GM23338 (cell line): Measurements from ENCODE around the gene DHRSX. TPM values are rescaled to one million over a fixed set of nuclear protein-coding genes. Genes with fewer than 3 reads are reported as not detected.
A peak's percentile ranks its signal among the peaks of the same experiment; 100 is the strongest.

Experiments used
- ATAC-seq: fragments of 200-7000 bp; cut with Tn5 transposase; 3 replicates; pipeline ENCODE4 v1.9.1; 2020
- DNase-seq: peaks from one replicate; pipeline ENCODE4 v3.0.0-alpha.2; 2015; ENCODE audit warnings: low spot score
- H2AFZ ChIP-seq: fragments of 200-600 bp; sonication (generic); 2 replicates; pipeline ENCODE4 v1.8.0; 2016; ENCODE audit warnings: antibody characterized with exemption, mild to moderate bottlenecking, moderate library complexity
- H3F3A ChIP-seq: fragments of 200-600 bp; sonication (generic); replicated peaks from 2 replicates; pipeline ENCODE4 v1.8.0; 2017; ENCODE audit warnings: antibody characterized with exemption, mixed run types, low read depth
- H3K27ac ChIP-seq: fragments of 200-600 bp; sonication (generic); 2 replicates; pipeline ENCODE4 v1.6.1; 2016; ENCODE audit warnings: low read depth
- H3K27me3 ChIP-seq: fragments of 200-600 bp; sonication (generic); 2 replicates; pipeline ENCODE4 v1.8.0; 2016; ENCODE audit warnings: mild to moderate bottlenecking, mixed run types, moderate library complexity; ENCODE audit not compliant: insufficient read depth
- H3K36me3 ChIP-seq: fragments of 200-600 bp; sonication (generic); 2 replicates; pipeline ENCODE4 v1.8.0; 2016; ENCODE audit warnings: mild to moderate bottlenecking; ENCODE audit not compliant: insufficient read depth
- H3K4me1 ChIP-seq: fragments of 200-600 bp; sonication (generic); 2 replicates; pipeline ENCODE4 v1.8.0; 2016; ENCODE audit warnings: mild to moderate bottlenecking, moderate library complexity; ENCODE audit not compliant: insufficient read depth
- H3K4me2 ChIP-seq: fragments of 200-600 bp; sonication (generic); 2 replicates; pipeline ENCODE4 v1.7.1; 2017; ENCODE audit warnings: mixed run types
- H3K4me3 ChIP-seq: fragments of 200-600 bp; sonication (generic); 2 replicates; pipeline ENCODE4 v1.6.1; 2016; ENCODE audit warnings: mixed run types
- H3K79me2 ChIP-seq: fragments of 200-600 bp; sonication (generic); replicated peaks from 2 replicates; pipeline ENCODE4 v1.8.0; 2017; ENCODE audit warnings: mild to moderate bottlenecking; ENCODE audit not compliant: insufficient read depth
- H3K9me2 ChIP-seq: fragments of 200-600 bp; sonication (generic); 2 replicates; pipeline ENCODE4 v1.8.0; 2017; ENCODE audit not compliant: insufficient read depth
- H4K20me1 ChIP-seq: fragments of 200-600 bp; sonication (generic); replicated peaks from 2 replicates; pipeline ENCODE4 v1.8.0; 2017; ENCODE audit warnings: mild to moderate bottlenecking; ENCODE audit not compliant: insufficient read depth
- H3K27ac Mint-ChIP-seq: 2 replicates; pipeline ENCODE4 v1.8.0; 2020; ENCODE audit warnings: inconsistent platforms, mild to moderate bottlenecking, moderate library complexity, mixed read lengths
- H3K27me3 Mint-ChIP-seq: 3 replicates; pipeline ENCODE4 v1.8.0; 2022; ENCODE audit warnings: low read depth, mild to moderate bottlenecking, moderate library complexity, mixed read lengths, inconsistent platforms; ENCODE audit not compliant: insufficient read depth, poor library complexity
- H3K36me3 Mint-ChIP-seq: 3 replicates; pipeline ENCODE4 v1.8.0; 2021; ENCODE audit warnings: low read depth, mild to moderate bottlenecking, inconsistent platforms, moderate library complexity, mixed read lengths
- H3K4me1 Mint-ChIP-seq: 3 replicates; pipeline ENCODE4 v1.8.0; 2020; ENCODE audit warnings: mild to moderate bottlenecking, inconsistent platforms, mixed read lengths
- H3K4me3 Mint-ChIP-seq: 3 replicates; pipeline ENCODE4 v1.8.0; 2021; ENCODE audit warnings: moderate library complexity, mild to moderate bottlenecking, inconsistent platforms, mixed read lengths
- H3K9me3 Mint-ChIP-seq: 3 replicates; pipeline ENCODE4 v1.8.0; 2020; ENCODE audit warnings: moderate library complexity, mild to moderate bottlenecking, inconsistent platforms, mixed read lengths
- CREB1 ChIP-seq: fragments of 250-450 bp; sonication (Bioruptor Pico); IDR thresholded peaks from 2 replicates; pipeline ENCODE4 v1.5.0; 2020; ENCODE audit warnings: low read depth, mild to moderate bottlenecking, moderate library complexity
- CTCF ChIP-seq, 2 experiments: fragments of 200-600 bp in 1 of 2; sonication (generic) in 1 of 2; conservative IDR thresholded peaks; 2 replicates each; pipeline versions ENCODE4 v1.5.1 to v1.6.1; 2016 to 2017; ENCODE audit warnings: antibody characterized with exemption in 2 of 2, low read depth in 2 of 2, mild to moderate bottlenecking in 2 of 2, moderate library complexity in 1 of 2
- EZH2 ChIP-seq: fragments of 200-600 bp; sonication (generic); IDR thresholded peaks from one replicate; pipeline ENCODE4 v1.8.0; 2017; ENCODE audit warnings: antibody characterized with exemption, mild to moderate bottlenecking, low read depth; ENCODE audit not compliant: unreplicated experiment
- EZH2phosphoT487 ChIP-seq: fragments of 200-600 bp; sonication (generic); IDR thresholded peaks from one replicate; pipeline ENCODE4 v1.8.1; 2018; ENCODE audit warnings: antibody characterized with exemption; ENCODE audit not compliant: unreplicated experiment
- JUNB ChIP-seq: IDR thresholded peaks from one replicate; pipeline ENCODE4 v1.6.1; 2016; ENCODE audit warnings: antibody characterized with exemption; ENCODE audit not compliant: unreplicated experiment
- NANOG ChIP-seq: IDR thresholded peaks from 2 replicates; pipeline ENCODE4 v1.6.1; 2016; ENCODE audit warnings: antibody characterized with exemption, borderline replicate concordance
- ZNF114 ChIP-seq: fragments of 250-450 bp; sonication (Bioruptor Pico); IDR thresholded peaks from 2 replicates; pipeline ENCODE4 v1.5.0; 2020; ENCODE audit warnings: mild to moderate bottlenecking, moderate library complexity
- ZNF331 ChIP-seq: fragments of 250-450 bp; sonication (Bioruptor Pico); IDR thresholded peaks from 2 replicates; pipeline ENCODE4 v1.5.0; 2020; ENCODE audit warnings: low read depth, mild to moderate bottlenecking, moderate library complexity
- ZNF462 ChIP-seq: fragments of 250-450 bp; sonication (Bioruptor Pico); IDR thresholded peaks from 2 replicates; pipeline ENCODE4 v1.5.0; 2020; ENCODE audit warnings: mild to moderate bottlenecking, moderate library complexity
- polyA plus RNA-seq: library from polyadenylated mRNA; unstranded; fragments of >200 nt; fragmentation: Nextera tagmentation; extraction: Ambion mirVana; gene quantifications from 2 replicates; pipeline ENCODE4 v1.2.1, GENCODE V29; 2016
- total RNA-seq: library from RNA; depleted of rRNA; stranded (reverse); fragments of >200 nt; shearing (Covaris generic); gene quantifications from 2 replicates; pipeline ENCODE4 v1.2.3, GENCODE V29; 2014
- TF ChIP-seq, protein P1 (sequence below): IDR thresholded peaks from 2 replicates; pipeline ENCODE4 v1.6.1; 2016; ENCODE audit warnings: antibody characterized with exemption

Gene DHRSX
- total and polyA plus RNA-seq, 2 experiments from 2014 or later, result 33.9 to 43.0 TPM

DNA sequence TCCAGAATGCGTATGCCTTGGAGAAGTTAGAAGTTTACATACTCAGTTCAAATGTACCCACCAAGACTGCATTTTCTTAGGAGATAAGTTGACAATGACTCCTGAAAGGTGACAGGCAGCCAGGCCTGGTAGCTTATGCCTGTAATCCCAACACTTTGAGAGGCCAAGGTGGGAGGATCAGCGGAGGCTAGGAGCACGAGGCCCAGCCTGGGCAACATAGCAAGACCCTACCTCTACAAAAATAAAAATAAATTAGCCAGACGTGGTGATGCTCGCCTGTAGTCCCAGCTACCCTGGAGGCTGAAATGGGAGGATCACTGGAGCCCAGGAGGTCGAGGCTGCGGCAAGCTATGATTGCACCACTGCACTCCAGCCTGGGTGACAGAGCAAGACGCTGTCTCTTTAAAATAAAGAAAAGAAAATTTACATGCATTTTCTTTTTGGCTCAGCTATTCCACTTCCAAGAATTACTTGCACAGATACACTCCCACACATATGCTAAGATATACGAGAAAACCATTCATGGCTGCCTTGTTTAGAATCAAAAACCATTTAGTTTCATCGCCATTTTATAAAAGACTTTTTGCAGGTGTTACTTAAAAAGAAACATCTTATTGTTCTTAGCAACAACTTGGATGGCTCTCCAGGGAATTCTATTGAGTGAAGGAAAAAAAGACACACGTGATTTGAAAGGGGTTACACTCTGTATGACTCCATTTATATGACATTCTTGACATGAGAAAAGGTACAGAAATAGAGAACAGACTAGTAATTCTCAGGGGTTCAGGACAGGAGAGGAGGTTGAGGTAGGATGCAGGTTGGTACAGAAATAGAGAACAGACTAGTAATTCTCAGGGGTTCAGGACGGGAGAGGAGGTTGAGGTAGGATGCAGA lies 66.3 kb downstream of the DHRSX start:
- TF ChIP-seq EZH2phosphoT487 (no peak), EZH2 (no peak), ZNF331 (CRISPR knock-in tag) (no peak), JUNB (no peak), CREB1 (CRISPR knock-in tag) (no peak), CTCF (conservative IDR thresholded peaks at IDR 0.05; ENCODE audit: low read depth in 2 of 2) (no peak), NANOG (no peak), ZNF114 (CRISPR knock-in tag) (no peak), ZNF462 (CRISPR knock-in tag) (no peak)
- TF ChIP-seq, protein P1, sequence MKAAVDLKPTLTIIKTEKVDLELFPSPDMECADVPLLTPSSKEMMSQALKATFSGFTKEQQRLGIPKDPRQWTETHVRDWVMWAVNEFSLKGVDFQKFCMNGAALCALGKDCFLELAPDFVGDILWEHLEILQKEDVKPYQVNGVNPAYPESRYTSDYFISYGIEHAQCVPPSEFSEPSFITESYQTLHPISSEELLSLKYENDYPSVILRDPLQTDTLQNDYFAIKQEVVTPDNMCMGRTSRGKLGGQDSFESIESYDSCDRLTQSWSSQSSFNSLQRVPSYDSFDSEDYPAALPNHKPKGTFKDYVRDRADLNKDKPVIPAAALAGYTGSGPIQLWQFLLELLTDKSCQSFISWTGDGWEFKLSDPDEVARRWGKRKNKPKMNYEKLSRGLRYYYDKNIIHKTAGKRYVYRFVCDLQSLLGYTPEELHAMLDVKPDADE, result no peak
- H3K4me3 ChIP-seq, result no peak overlapping the region

More for the DNA sequence above, 66.3 kb downstream of the DHRSX start:
- Mint-ChIP-seq H3K27me3 (peaks cover 2% of the 10 kb centered on the region), H3K27ac (no peak overlapping the region), H3K4me3 (no peak overlapping the region), H3K36me3 (peaks cover 60% of the 10 kb centered on the region), H3K4me1 (no peaks in the 10 kb centered on the region), H3K9me3 (peaks cover 21% of the 10 kb centered on the region)
- H3K9me2 ChIP-seq, result no peaks in the 10 kb centered on the region
- H3K4me1 ChIP-seq, result no peaks in the 10 kb centered on the region
- peak overlapping the region; percentile 26; the same call in 1 of the 2 replicates for H3K27ac ChIP-seq
- H3K36me3 ChIP-seq, result peaks cover 6% of the 10 kb centered on the region; the same call in 1 of the 2 replicates
- no peak for DNase-seq
- peaks cover 28% of the 10 kb centered on the region for H3K79me2 ChIP-seq
- no peak overlapping the region for H2AFZ ChIP-seq
- no peak overlapping the region for H3K4me2 ChIP-seq
- H3K27me3 ChIP-seq, result no peaks in the 10 kb centered on the region
- no peaks in the 10 kb centered on the region; the same call in none of the 2 replicates for H4K20me1 ChIP-seq
- no peak for ATAC-seq
- H3F3A ChIP-seq, result no peaks in the 10 kb centered on the region; the same call in 1 of the 2 replicates
